Urinary bladder (tissue), 4 donors: ENCODE measurements around the gene THAP10. TPM values are rescaled to one million over a fixed set of nuclear protein-coding genes. Genes with fewer than 3 reads are reported as not detected.
"Not testable (repeated sequence)": the region's sequence is repeated elsewhere in the genome, so short reads cannot be mapped to it uniquely, and the experiment has no call there.

Experiments used
- DNase-seq: peaks from one replicate; pipeline ENCODE4 v3.0.0-alpha.2; 2015; ENCODE audit errors: extremely low spot score
- H3K27ac ChIP-seq: one replicate; pipeline ENCODE4 v1.5.1; 2013; ENCODE audit warnings: low read depth, mild to moderate bottlenecking, moderate library complexity
- H3K36me3 ChIP-seq: one replicate; pipeline ENCODE4 v1.6.1; 2013; ENCODE audit warnings: mild to moderate bottlenecking, moderate library complexity; ENCODE audit not compliant: insufficient read depth
- H3K4me1 ChIP-seq: one replicate; pipeline ENCODE4 v1.6.1; 2013; ENCODE audit warnings: mild to moderate bottlenecking, moderate library complexity; ENCODE audit not compliant: insufficient read depth
- H3K4me3 ChIP-seq: one replicate; pipeline ENCODE4 v1.5.1; 2013; ENCODE audit warnings: low read depth, low read length
- WGBS: extraction: QIAGEN DNeasy Blood & Tissue Kit; methylation state at CpG from one replicate; pipeline ENCODE4 v1.1.7; 2013; 5-methylcytosine and 5-hydroxymethylcytosine counted together
- polyA plus RNA-seq: library from polyadenylated mRNA; stranded (reverse); fragments of 200-250 nt; gene quantifications from one replicate; pipeline ENCODE4 v1.2.3, GENCODE V29; 2013
- total RNA-seq: library from RNA; depleted of rRNA; stranded (reverse); fragments of >200 nt; gene quantifications from one replicate; pipeline ENCODE4 v1.2.3, GENCODE V29; 2014
- donor health status: healthy with polysubstance abuse.
- donor health status: healthy.

Gene THAP10
- total and polyA plus RNA-seq, 2 donors = 3.8 to 5.0 TPM

DNA sequence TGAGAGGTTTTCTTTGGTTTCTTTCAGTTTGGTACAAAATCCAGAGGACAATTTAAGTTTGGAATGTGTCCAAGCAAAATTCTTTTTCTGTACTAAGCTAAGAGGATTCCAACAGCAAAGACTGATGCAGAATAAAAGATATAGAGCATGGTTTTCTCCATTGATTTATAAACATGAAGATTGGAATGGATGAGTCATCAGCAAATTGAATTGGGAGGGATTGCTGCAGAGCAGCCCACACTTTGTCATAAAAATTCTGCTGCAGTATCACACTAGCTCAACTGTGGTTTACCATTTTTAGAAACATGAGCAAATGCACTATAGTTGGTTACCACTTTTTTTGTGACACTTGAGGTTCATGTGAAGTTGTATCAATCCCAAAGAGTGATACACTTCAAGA, 22.2 kb downstream of the THAP10 start:
- H3K36me3 ChIP-seq = no peaks in the 10 kb centered on the region
- H3K4me1 ChIP-seq = no peaks in the 10 kb centered on the region
- no peak overlapping the region for H3K4me3 ChIP-seq
- no peak overlapping the region for H3K27ac ChIP-seq
- no peak for DNase-seq

DNA sequence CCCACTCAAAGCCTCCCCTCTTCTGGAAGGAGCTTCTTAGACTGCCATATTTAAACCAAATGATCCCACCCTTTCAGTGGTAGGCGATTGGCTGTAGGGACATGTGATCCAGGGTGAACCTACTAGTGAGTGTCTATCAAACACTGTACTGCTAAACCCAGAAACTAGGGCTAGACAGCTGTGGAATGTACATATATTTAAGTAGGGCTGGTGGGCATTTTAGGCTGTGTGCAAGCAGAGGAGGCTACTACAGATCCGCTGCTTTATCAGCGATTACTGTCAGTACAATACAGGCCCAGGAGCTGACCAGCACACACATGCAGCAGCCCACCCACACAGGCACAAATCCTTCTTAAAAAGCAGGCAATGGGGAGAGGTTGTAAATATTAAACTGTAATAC, 22.9 kb downstream of the THAP10 start:
- Histone ChIP-seq H3K27ac (no peak overlapping the region), H3K4me3 (no peak overlapping the region), H3K36me3 (no peaks in the 10 kb centered on the region), H3K4me1 (no peaks in the 10 kb centered on the region)
- 54% methylated on average over 3 of the region's 3 CpGs for WGBS
- DNase-seq = no peak

DNA sequence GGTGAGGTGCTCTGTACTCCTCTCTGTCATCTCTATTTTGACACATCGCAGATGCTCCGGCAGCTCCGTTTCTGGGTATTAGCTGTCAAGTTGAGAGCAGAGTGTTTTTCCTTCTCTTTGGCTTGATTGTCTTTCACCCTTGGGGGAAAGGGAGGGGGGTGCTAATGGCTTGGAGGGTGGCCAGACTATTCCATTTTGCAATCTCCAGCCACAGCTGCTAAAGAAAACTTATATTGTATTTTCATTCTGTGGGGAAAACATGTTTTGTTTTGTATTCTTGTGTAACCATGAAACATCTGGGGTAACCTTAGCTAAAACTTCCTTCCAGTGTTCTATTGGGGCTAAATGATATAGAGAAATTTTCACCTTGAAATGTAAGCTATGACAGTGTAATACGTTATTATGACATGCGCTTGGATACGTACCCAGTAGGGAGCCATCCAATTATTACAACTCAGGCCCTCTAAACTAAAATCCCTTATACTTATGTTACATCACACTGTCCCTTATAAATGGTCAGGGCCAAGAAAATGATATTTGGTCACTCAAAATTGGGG, 24.2 kb downstream of the THAP10 start:
- Histone ChIP-seq H3K4me1 (no peaks in the 10 kb centered on the region), H3K36me3 (no peaks in the 10 kb centered on the region), H3K4me3 (no peak overlapping the region), H3K27ac (no peak overlapping the region)
- WGBS = 66% methylated on average over 6 of the region's 6 CpGs
- DNase-seq = no peak

DNA sequence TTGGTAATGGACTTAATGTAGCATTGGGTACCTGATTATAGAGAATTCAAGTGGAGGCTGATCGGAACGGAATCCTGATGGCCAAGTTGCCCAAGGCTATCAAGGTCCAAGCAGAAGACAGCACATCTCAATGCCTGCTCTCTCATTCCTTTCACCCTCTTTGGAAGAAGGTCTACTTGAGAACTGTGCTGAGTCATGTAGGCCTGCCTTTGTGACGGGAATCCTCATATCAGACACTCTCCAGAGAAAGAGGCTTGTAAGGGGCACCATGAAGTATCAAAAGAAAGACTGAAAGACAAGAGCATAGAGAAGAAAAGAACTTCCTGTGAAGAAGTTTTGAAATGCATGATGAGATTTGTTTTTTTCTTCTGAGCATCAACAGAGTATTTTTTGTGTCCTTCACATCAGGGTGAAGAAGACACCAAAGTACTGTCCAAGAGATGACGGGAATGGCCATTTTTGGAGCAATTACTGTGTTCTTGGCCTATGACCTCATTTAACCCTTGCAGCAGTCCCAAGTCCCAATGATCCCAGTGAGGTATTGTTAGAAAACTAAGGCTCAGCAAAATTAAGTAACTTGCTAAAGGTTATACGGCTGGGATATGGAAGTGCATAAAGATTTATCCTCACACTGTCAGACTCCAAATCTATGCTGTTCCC, 25.1 kb downstream of the THAP10 start:
- Histone ChIP-seq H3K27ac (no peak overlapping the region), H3K4me1 (no peaks in the 10 kb centered on the region), H3K36me3 (no peaks in the 10 kb centered on the region), H3K4me3 (no peak overlapping the region)
- DNase-seq = no peak
- 90% methylated on average over 5 of the region's 5 CpGs for WGBS

DNA sequence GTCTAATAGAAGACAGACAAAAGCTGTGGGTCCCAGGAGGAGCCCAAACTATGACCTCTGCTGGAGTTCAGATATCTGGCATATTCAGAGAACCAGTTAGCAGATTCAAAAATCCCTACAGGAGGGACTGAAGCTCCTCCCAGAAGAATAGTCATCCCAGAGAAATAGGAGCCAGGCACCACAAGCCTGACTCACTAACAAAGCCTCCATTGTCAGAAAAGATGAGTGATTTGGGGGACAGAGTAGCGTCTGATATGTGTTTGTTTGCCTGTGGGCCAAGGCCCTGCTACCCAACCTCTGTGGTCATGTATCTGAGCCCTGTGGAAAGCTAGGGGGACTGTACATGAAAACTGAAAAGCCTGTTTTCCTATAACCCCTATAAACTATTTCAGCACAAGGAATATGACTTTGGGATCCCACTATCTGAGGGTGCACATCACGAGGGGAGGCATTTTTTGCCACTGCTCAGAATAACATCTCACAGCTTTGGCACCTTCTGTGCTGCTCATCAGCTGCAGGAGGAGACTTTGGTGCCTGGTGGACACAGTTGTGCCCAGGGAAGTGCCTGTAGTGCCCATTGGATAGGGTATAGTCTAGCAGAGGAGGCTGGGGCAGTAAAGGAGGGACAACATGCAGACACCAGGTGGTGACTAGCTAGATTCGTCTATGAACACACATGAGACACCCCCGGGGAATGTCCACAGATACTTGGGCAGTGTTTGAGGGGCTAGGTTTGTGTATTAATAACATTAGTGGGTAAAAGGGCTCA, 28.6 kb downstream of the THAP10 start:
- no peaks in the 10 kb centered on the region for H3K36me3 ChIP-seq
- H3K4me3 ChIP-seq = no peak overlapping the region
- DNase-seq = no peak
- no peak overlapping the region for H3K27ac ChIP-seq
- WGBS = 89% methylated on average over 4 of the region's 4 CpGs
- no peaks in the 10 kb centered on the region for H3K4me1 ChIP-seq

DNA sequence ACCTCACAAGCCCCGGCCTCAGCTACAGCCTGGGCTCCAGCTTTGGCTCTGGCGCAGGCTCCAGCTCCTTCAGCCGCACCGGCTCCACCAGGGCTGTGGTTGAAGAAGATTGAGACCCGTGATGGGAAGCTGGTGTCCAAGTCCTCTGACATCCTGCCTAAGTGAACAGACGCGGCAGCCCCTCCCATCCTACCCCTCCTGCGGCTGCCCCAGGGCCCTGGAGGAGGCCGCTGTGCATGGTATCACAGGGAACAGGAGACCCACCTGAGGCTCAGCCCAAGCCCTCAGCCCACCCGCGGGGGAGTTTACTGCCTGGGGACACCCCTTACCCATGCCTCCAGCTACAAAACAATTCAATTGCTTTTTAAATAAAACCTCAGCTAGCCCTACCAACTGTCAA, 32.2 kb downstream of the THAP10 start:
- no peak for DNase-seq
- Histone ChIP-seq H3K4me1 (no peaks in the 10 kb centered on the region), H3K27ac (no peak overlapping the region), H3K4me3 (no peak overlapping the region), H3K36me3 (no peaks in the 10 kb centered on the region)
- 92% methylated on average over 11 of the region's 11 CpGs for WGBS

DNA sequence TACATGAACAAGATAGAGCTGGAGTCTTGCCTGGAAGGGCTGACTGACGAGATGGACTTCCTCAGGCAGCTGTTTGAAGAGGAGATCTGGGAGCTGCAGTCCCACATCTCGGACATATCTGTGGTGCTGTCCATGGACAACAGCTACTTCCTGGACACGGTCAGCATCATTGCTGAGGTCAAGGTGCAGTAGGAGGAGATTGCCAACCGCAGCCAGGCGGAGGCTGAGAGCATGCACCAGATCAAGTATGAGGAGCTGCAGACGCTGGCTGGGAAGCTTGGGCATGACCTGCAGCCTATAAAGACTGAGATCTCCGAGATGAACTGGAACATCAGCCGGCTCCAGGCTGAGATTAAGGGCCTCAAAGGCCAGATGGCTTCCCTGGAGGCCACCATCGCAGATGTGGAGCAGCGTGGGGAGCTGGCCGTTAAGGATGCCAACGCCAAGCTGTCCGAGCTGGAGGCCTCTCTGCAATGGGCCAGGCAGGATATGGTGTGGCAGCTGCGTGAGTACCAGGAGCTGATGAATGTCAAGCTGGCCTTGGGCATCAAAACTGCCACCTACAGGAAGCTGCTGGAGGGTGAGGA, 32.8 kb downstream of the THAP10 start:
- DNase-seq = no peak
- H3K36me3 ChIP-seq = no peaks in the 10 kb centered on the region
- no peak overlapping the region for H3K27ac ChIP-seq
- no peak overlapping the region for H3K4me3 ChIP-seq
- WGBS = 92% methylated on average over 14 of the region's 14 CpGs
- H3K4me1 ChIP-seq = no peaks in the 10 kb centered on the region

DNA sequence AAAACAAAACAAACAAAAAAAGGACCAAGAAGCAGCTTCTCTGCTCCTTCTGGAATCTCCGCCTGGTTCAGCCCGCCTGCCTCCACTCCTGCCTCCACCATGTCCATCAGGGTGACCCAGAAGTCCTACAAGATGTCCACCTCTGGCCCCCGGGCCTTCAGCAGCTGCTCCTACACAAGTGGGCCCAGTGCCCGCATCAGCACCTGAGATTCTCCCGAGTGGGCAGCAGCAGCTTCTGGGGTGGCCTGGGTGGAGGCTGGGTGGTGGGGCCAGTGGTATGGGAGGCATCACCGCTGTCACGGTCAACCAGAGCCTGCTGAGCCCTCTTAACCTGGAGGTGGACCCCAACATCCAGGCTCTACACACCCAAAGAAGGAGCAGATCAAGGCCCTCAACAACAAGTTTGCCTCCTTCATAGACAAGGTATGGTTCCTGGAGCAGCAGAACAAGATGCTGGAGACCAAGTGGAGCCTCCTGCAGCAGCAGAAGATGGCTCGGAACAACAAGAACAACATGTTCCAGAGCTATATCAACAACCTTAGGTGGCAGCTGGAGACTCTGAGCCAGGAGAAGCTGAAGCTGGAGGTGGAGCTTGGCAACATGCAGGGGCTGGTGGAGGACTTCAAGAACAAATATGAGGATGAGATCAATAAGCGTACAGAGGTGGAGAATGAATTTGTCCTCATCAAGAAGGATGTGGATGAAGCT, 33.5 kb downstream of the THAP10 start:
- not testable (repeated sequence) for H3K27ac ChIP-seq, H3K36me3 ChIP-seq, H3K4me3 ChIP-seq, DNase-seq, H3K4me1 ChIP-seq
- WGBS = 95% methylated on average over 9 of the region's 9 CpGs

DNA sequence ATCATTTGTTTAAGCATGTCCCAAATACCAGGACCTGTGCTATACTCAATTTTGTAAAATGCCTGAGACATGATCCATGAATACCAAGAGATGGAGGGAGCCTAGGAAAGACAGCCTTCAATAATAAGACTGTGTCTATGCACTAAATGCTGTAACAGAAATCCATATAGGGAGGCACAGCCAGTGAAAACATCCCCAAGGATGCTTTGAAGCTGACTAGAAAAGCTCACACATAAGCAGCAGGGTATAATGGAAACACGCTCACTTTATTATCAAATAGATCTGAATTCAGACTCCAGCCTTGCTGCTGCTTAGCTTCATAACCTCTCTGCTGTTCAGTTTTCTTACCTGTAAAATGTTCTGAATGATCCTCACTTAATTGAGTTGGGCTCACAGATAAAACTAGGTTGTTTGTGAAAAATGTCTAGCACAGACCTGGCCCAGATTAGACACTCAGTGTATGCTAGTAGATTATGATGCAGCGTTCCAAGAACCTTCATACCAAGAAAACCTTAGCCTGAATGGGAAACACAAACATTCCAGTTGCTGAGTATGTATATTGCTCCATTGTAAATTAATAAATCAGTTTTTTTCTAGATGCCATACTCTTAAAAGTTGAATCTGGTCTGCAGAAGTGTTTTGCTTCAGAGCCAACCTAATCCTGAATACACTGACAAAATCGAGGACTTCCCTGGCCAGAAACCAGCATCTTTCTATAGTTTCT, 34.5 kb downstream of the THAP10 start:
- Histone ChIP-seq H3K4me3 (no peak overlapping the region), H3K27ac (no peak overlapping the region), H3K4me1 (no peaks in the 10 kb centered on the region), H3K36me3 (no peaks in the 10 kb centered on the region)
- no peak for DNase-seq
- WGBS = 69% methylated on average over 3 of the region's 3 CpGs

DNA sequence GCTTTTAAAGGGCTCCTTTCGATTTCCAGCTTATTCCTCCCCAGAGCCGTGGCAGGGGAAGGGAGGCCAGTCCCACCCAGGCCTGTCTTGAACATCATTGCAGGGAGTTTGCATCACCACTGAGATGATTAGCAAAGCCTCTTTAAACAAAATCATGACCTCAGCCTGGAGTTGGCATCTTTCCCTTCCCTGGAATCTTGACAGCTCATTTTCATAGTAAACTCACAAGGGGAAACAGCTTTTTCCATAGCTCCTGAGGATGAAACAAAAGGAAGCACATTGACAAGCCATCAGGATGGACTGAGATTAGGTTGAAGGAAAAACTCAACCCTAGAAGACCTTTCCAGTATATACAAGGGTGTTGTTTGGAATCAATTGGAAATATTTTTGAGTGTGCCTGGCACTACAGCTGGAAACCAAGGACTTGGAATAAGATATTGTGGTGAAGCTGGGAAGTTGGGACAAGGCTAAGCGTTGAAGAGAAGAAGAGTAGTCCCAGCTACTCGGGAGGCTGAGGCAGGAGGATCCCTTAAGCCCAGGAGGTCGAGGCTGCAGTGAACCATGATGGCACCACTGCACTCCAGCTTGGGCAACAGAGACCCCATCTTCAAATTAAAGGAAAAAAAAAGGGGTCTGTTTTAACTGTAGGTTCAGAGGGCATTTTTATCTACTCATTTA, 35.2 kb downstream of the THAP10 start:
- H3K36me3 ChIP-seq = no peaks in the 10 kb centered on the region
- no peak for DNase-seq
- WGBS = 57% methylated on average over 5 of the region's 5 CpGs
- H3K27ac ChIP-seq = peak overlapping the region; percentile 72
- no peak overlapping the region for H3K4me3 ChIP-seq
- no peaks in the 10 kb centered on the region for H3K4me1 ChIP-seq

DNA sequence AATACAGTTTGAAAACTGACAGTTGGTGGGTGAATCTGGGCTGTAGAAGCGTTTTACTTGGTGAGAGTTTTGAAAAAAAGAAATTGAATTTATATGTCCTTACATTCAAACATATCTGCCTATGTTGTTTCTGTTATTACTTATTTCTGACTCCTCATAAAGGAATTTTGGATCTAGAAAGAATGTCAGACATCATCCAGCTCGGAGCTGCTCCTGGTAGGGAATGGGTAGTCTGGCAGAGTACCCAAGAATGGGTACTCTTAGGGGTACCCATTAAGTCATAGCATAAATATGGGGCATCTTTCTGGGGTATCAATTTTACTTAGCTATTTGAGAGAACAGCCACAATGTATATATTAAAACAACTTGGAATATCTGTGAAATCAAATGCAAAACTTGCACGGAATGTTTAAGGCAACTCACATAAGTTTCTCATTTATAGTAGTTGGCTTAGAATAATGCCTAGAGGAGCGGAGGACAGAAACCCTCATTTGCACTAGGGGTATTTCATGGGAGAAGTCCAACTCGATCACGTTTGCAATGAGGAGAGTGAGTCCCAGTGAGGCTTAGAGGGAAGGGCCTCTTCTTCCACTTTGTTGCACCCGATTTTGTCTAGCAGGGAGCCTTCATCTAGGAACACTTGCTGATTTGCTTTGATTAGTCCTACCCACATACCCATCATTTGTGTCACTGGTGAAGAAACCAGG, 35.9 kb downstream of the THAP10 start:
- DNase-seq = no peak
- H3K36me3 ChIP-seq = no peaks in the 10 kb centered on the region
- WGBS = 56% methylated on average over 7 of the region's 7 CpGs
- no peak overlapping the region for H3K4me3 ChIP-seq
- H3K4me1 ChIP-seq = no peaks in the 10 kb centered on the region
- no peak overlapping the region for H3K27ac ChIP-seq

DNA sequence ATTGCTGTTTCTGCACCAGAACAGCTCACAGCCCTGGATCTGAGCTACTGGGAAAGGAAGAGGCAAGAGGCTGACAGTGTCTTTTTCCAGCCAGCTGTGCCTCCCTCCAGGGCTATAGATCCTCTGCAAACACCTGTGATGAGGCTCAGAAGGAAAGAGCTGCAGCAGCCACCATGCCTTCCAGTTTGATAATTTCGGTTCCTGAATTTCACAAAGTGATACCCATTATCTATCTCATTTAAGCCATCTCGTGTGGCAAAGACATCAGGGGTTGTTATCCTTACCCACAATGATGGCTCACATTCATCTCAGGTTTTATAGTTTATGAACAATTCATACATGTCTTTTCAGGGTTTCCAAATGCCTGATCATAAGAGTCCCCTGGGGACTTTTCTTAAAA, 36.5 kb downstream of the THAP10 start:
- H3K4me1 ChIP-seq = no peaks in the 10 kb centered on the region
- no peak overlapping the region for H3K27ac ChIP-seq
- no peak overlapping the region for H3K4me3 ChIP-seq
- no peak for DNase-seq
- no peaks in the 10 kb centered on the region for H3K36me3 ChIP-seq
- 86% methylated on average over 2 of the region's 2 CpGs for WGBS
